Small intestine (tissue), 7 donors: ENCODE results near the gene CLDND1. TPM values are rescaled to one million over a fixed set of nuclear protein-coding genes. Genes with fewer than 3 reads are reported as not detected.

ENCODE experiments used
- DNase-seq, 2 donors: peaks; one replicate each; pipeline versions ENCODE4 v3.0.0 to v3.0.0-alpha.2; 2013
- FAIRE-seq: peaks from 2 replicates; lab custom pipeline; 2012; peaks lifted over from hg19 to GRCh38; lab: Jason Lieb, UNC
- H3K27ac ChIP-seq, 3 donors: one replicate each; pipeline ENCODE4 v1.5.1; 2013; ENCODE audit warnings: low read length in 2 of 3, mild to moderate bottlenecking in 2 of 3, control low read depth in 1 of 3, inconsistent platforms in 1 of 3, low read depth in 1 of 3, moderate library complexity in 1 of 3
- H3K27me3 ChIP-seq, 3 donors: one replicate each; pipeline ENCODE4 v1.6.1; 2013; ENCODE audit warnings: low read length in 3 of 3, inconsistent platforms in 1 of 3; ENCODE audit not compliant: control insufficient read depth in 3 of 3, insufficient read depth in 3 of 3
- H3K36me3 ChIP-seq, 3 donors: one replicate each; pipeline ENCODE4 v1.6.1; 2013; ENCODE audit warnings: low read length in 3 of 3, inconsistent platforms in 1 of 3, low read depth in 1 of 3, mild to moderate bottlenecking in 1 of 3, moderate library complexity in 1 of 3; ENCODE audit not compliant: control insufficient read depth in 3 of 3, insufficient read depth in 2 of 3
- H3K4me1 ChIP-seq, 3 donors: one replicate each; pipeline ENCODE4 v1.6.1; 2013; ENCODE audit warnings: low read length in 2 of 3, inconsistent platforms in 1 of 3, low read depth in 1 of 3, mild to moderate bottlenecking in 1 of 3, moderate library complexity in 1 of 3; ENCODE audit not compliant: control insufficient read depth in 3 of 3, insufficient read depth in 2 of 3
- H3K4me3 ChIP-seq, 3 donors: one replicate each; pipeline ENCODE4 v1.5.1; 2013; ENCODE audit warnings: low read length in 3 of 3, control low read depth in 1 of 3, inconsistent platforms in 1 of 3, low read depth in 1 of 3, mild to moderate bottlenecking in 1 of 3, moderate library complexity in 1 of 3
- H3K9me3 ChIP-seq, 2 donors: one replicate each; pipeline ENCODE4 v1.6.1; 2013; ENCODE audit warnings: low read depth in 1 of 2, low read length in 1 of 2; ENCODE audit not compliant: control insufficient read depth in 2 of 2, insufficient read depth in 1 of 2
- WGBS, 3 donors: extraction: QIAGEN DNeasy Blood & Tissue Kit; methylation state at CpG; one replicate each; pipeline ENCODE4 v1.1.7; 2013; 5-methylcytosine and 5-hydroxymethylcytosine counted together
- polyA plus RNA-seq, 4 donors: library from polyadenylated mRNA; stranded (reverse) in 3 of 4; unstranded in 1 of 4; fragments of 200-250 nt in 3 of 4; fragments of 120-200 nt in 1 of 4; gene quantifications; one replicate each; pipeline versions ENCODE4 v1.2.1 to v1.2.3, GENCODE V29; 2013
- donor health status: healthy with polysubstance abuse.
- donor health status: control.
- donor health status: control.
- donor health status: Bipolar disorder and iron deficiency.
- donor health status: healthy.

The CLDND1 gene
- polyA plus RNA-seq, 4 donors, result 30.8 to 98.9 (median 51.8) TPM

DNA sequence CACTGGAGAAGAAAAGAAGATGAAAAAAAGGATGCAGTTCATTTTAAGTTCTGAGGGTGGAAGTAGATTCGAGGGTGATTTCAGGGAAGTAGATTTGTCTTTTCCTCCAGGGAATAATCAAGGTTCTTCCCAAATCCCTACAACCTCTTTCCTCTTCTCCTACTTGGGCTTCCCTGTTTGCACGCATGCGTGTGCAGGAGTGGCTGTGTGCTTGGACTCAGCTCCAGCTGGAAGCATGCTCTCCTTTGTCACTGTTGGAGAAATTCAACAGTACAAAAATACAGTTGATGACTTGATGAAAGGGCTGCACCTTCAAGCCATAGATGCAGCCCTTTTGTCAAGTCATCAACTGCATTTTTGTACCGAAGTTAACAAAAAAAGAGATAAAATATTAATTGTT, 21.4 kb downstream of the CLDND1 start:
- no peaks in the 10 kb centered on the region for H3K27me3 ChIP-seq
- FAIRE-seq (no peak), DNase-seq (no peak)
- no peaks in the 10 kb centered on the region for H3K36me3 ChIP-seq
- peaks cover 0 to 2% (median 0%) of the 10 kb centered on the region in 3 donors for H3K4me1 ChIP-seq
- H3K4me3 ChIP-seq, result no peak overlapping the region
- H3K9me3 ChIP-seq, result no peaks in the 10 kb centered on the region
- WGBS, 3 donors, result 86 to 95% (median 91%) methylated on average over 4 of the region's 4 CpGs
- no peak overlapping the region for H3K27ac ChIP-seq

DNA sequence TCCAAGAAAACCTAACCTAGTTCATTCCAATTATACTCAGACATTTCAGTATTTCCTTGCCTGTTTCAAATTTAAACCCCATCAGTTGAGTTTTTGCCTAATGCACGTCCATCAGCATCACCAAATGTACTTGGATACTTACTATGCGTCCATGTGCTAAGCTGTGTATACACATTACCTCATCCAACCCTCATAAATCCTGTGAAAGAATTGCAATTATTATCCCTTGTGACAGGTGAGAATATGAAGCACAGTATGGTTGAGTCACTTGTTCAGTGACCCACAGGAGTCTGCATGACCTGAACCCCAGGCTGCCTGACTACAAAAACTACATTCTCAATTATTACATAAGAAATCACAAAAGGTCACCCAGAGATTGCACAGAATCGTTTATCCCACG, 22.7 kb downstream of the CLDND1 start:
- H3K36me3 ChIP-seq, result no peaks in the 10 kb centered on the region
- H3K4me1 ChIP-seq, result peaks cover 0 to 2% (median 0%) of the 10 kb centered on the region in 3 donors
- DNase-seq (no peak), FAIRE-seq (no peak)
- H3K27ac ChIP-seq, result no peak overlapping the region
- H3K4me3 ChIP-seq, result no peak overlapping the region
- no peaks in the 10 kb centered on the region for H3K9me3 ChIP-seq
- H3K27me3 ChIP-seq, result no peaks in the 10 kb centered on the region
- 69 to 79% (median 76%) methylated on average over 4 of the region's 4 CpGs for WGBS, 3 donors

GRCh38 chr3:98497381-98497780, 25.3 kb downstream of the CLDND1 start, which contains the start of gene OR5K2:
OR5K2 (plus strand) TSS chr3:98497681; CDS start chr3:98497681, 0 bp downstream.
- Histone ChIP-seq H3K36me3 (no peaks in the 10 kb centered on the region), H3K27me3 (no peaks in the 10 kb centered on the region), H3K27ac (no peak within 1 kb of the TSS), H3K4me1 (no peaks in the 10 kb centered on the region), H3K4me3 (no peak within 1 kb of the TSS), H3K9me3 (no peaks in the 10 kb centered on the region)
- FAIRE-seq (no peak), DNase-seq (no peak)
- whole genome bisulfite sequencing, 3 donors, result 79 to 87% (median 81%) methylated on average over 2 of the region's 2 CpGs

- Histone ChIP-seq H3K4me1 (no peaks in the 10 kb centered on the region), H3K4me3 (no peak overlapping the region), H3K27me3 (no peaks in the 10 kb centered on the region), H3K36me3 (no peaks in the 10 kb centered on the region), H3K9me3 (peaks cover 1 to 6% of the 10 kb centered on the region in 2 donors), H3K27ac (no peak overlapping the region)
- DNase-seq (no peak), FAIRE-seq (no peak)
- WGBS, 3 donors, result 75 to 80% (median 79%) methylated on average over 3 of the region's 3 CpGs
Observed at GRCh38 chr3:98483626-98484025, 39.1 kb downstream of the CLDND1 start.

DNA sequence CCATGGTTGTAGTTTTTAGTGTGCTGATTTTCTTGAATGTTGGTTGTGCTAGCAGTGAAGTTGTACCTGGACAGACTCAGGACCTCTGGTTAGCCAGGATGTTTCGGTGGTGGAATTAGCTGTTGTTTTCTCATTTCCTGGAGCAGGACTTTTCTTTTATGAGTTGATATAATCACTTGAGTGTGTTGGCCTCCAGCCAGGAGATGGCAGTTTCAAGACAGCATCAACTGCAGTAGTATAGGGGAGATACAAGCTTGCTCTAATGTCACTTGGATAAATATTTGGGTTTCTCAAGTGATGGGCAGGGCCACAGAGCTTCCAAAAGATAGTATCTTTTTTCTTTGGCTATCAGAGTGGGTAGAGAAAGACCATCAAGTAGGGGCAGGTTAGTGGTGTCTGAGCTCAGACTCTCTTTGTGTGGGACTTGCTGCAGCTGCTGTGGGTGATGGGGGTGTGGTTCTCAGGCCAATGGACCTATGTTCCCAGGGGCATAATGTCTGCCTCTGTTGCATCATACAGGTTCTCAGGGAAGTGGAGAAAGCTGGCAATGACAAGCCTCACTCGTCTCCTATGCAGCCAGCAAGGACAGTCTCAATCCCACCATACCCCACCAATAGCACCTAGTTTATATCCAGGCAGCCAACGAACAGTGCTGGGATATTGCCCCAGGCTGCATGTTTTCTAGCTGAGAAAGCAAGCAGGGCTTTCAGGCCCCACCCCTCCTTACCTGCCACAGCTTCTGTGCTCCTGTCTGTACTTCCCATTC, 39.8 kb downstream of the CLDND1 start:
- FAIRE-seq, result no peak
- H3K27me3 ChIP-seq, result no peaks in the 10 kb centered on the region
- 25 to 63% (median 33%) methylated on average over 3 of the region's 3 CpGs for WGBS, 3 donors
- no peaks in the 10 kb centered on the region for H3K4me1 ChIP-seq
- peak; percentile 7 to 20 for DNase-seq
- H3K9me3 ChIP-seq, result peaks cover 1 to 6% of the 10 kb centered on the region in 2 donors
- no peaks in the 10 kb centered on the region for H3K36me3 ChIP-seq
- no peak overlapping the region for H3K27ac ChIP-seq
- H3K4me3 ChIP-seq, result no peak overlapping the region

Other genes with a start within 250 kb of the CLDND1 start
- not detected for gene OR5H2, start 240.4 kb downstream of the CLDND1 start, polyA plus RNA-seq
- gene OR5K4, start 169.0 kb downstream of the CLDND1 start, polyA plus RNA-seq, result not detected
- gene OR5K3, start 132.2 kb downstream of the CLDND1 start, polyA plus RNA-seq, result not detected
- gene OR5K1, start 59.7 kb downstream of the CLDND1 start, polyA plus RNA-seq, result not detected
- under 1 TPM in 1 of 4 donors, not detected in 3; 0.10 TPM for gene OR5K2, start 25.2 kb downstream of the CLDND1 start, polyA plus RNA-seq
- gene GPR15, start 9.1 kb upstream of the CLDND1 start, polyA plus RNA-seq, result under 1 TPM in 3 of 4 donors, not detected in 1; 0.16 to 0.54 (median 0.30) TPM
- gene CPOX, start 70.7 kb upstream of the CLDND1 start, polyA plus RNA-seq, result 10 to 100 TPM; 13.4 to 28.8 (median 21.2) TPM
- gene ST3GAL6, start 240.4 kb upstream of the CLDND1 start, polyA plus RNA-seq, result 1 to 10 TPM in 3 of 4 donors, not detected in 1; 2.2 to 7.6 (median 3.2) TPM